Natural killer cell (primary cell): Measurements from ENCODE around the gene IFNL4. TPM values are rescaled to one million over a fixed set of nuclear protein-coding genes. Genes with fewer than 3 reads are reported as not detected.
A peak's percentile ranks its signal among the peaks of the same experiment; 100 is the strongest.

Experiments
- ATAC-seq, 3 donors: fragments of 150-1000 bp in 2 of 3; fragments of 200-7000 bp in 1 of 3; cut with Tn5 transposase; 1 replicate in 1 of 3; 2 replicates in 2 of 3; pipeline ENCODE4 v1.10.0; 2021; ENCODE audit warnings: mild to moderate bottlenecking in 2 of 3, moderate library complexity in 2 of 3
- DNase-seq, 2 donors: peaks; one replicate each; pipeline versions ENCODE4 v3.0.0 to v3.0.0-alpha.2; 2013 to 2021; ENCODE audit warnings: mixed read lengths in 1 of 2
- H3K27ac ChIP-seq: one replicate; pipeline ENCODE4 v1.5.1; 2013; ENCODE audit warnings: mild to moderate bottlenecking, low read length
- H3K27me3 ChIP-seq: one replicate; pipeline ENCODE4 v1.6.1; 2013; ENCODE audit warnings: low read length; ENCODE audit not compliant: control insufficient read depth, insufficient read depth
- H3K36me3 ChIP-seq: one replicate; pipeline ENCODE4 v1.6.1; 2013; ENCODE audit warnings: low read length; ENCODE audit not compliant: control insufficient read depth, insufficient read depth
- H3K4me1 ChIP-seq: one replicate; pipeline ENCODE4 v1.6.1; 2013; ENCODE audit warnings: low read length; ENCODE audit not compliant: control insufficient read depth, insufficient read depth
- H3K4me3 ChIP-seq: one replicate; pipeline ENCODE4 v1.5.1; 2013; ENCODE audit warnings: low read length
- H3K9me3 ChIP-seq: one replicate; pipeline ENCODE4 v1.6.1; 2013; ENCODE audit warnings: low read length; ENCODE audit not compliant: control insufficient read depth, insufficient read depth
- H3K27ac Mint-ChIP-seq, 2 donors: one replicate each; pipeline ENCODE4 v1.8.0; 2022; ENCODE audit warnings: mild to moderate bottlenecking in 2 of 2, mixed read lengths in 2 of 2, moderate library complexity in 1 of 2
- H3K27me3 Mint-ChIP-seq, 2 donors: one replicate each; pipeline ENCODE4 v1.8.0; 2022; ENCODE audit warnings: low read depth in 2 of 2, mixed read lengths in 2 of 2
- H3K36me3 Mint-ChIP-seq: one replicate; pipeline ENCODE4 v1.8.0; 2022; ENCODE audit warnings: mixed read lengths
- H3K4me1 Mint-ChIP-seq, 2 donors: one replicate each; pipeline ENCODE4 v1.8.0; 2022; ENCODE audit warnings: mixed read lengths in 2 of 2
- H3K4me3 Mint-ChIP-seq: one replicate; pipeline ENCODE4 v1.8.0; 2022; ENCODE audit warnings: mild to moderate bottlenecking, moderate library complexity, mixed read lengths
- H3K9me3 Mint-ChIP-seq, 2 donors: one replicate each; pipeline ENCODE4 v1.8.0; 2022; ENCODE audit warnings: mixed read lengths in 2 of 2
- WGBS: methylation state at CpG from one replicate; pipeline ENCODE4 v1.1.7; 2013; ENCODE audit warnings: missing lambda C conversion rate; ENCODE audit not compliant: insufficient coverage; 5-methylcytosine and 5-hydroxymethylcytosine counted together
- intact Hi-C: fragments of 100-400 bp; cut with micrococcal nuclease; formaldehyde crosslinking; loops from one replicate; pipeline ENCODE4 v1.14.2; 2022
- total RNA-seq, 4 donors: library from RNA; stranded (reverse); fragments of 120-200 nt in 1 of 4; gene quantifications; one replicate each; pipeline versions ENCODE4 v1.2.3 to v1.2.4, GENCODE V29; 2013 to 2022
- TF ChIP-seq, protein P1 (sequence below): fragments of 200-600 bp; IDR thresholded peaks from one replicate; pipeline ENCODE4 v1.8.0; 2022; ENCODE audit warnings: antibody characterized with exemption

The IFNL4 gene
- total RNA-seq, 3 donors from 2014 or later (not counting 1 experiment from before 2014, with no cell fraction given), result not detected

GRCh38 chr19:39296055-39296645 lies 47.5 kb upstream of the IFNL4 start, which contains the start of gene IFNL1:
IFNL1 (plus strand) TSS chr19:39296407; CDS start chr19:39296422, 15 bp downstream.
- Histone ChIP-seq H3K9me3 (no peaks in the 10 kb centered on the region), H3K27ac (no peak within 1 kb of the TSS), H3K4me1 (peaks cover 44% of the 10 kb centered on the region), H3K4me3 (no peak within 1 kb of the TSS), H3K27me3 (no peaks in the 10 kb centered on the region), H3K36me3 (no peaks in the 10 kb centered on the region)
- peaks cover 39 to 42% of the 10 kb centered on the region in 2 donors for H3K4me1 Mint-ChIP-seq
- no peaks in the 10 kb centered on the region for H3K36me3 Mint-ChIP-seq
- H3K27me3 Mint-ChIP-seq, result no peaks in the 10 kb centered on the region
- no peak for ATAC-seq
- H3K27ac Mint-ChIP-seq, result peak within 1 kb of the TSS; percentile 1 to 81
- H3K4me3 Mint-ChIP-seq, result peak within 1 kb of the TSS; percentile 51
- DNase-seq, result no peak
- WGBS, result 94% methylated on average over 11 of the region's 11 CpGs
- intact Hi-C loops, result loop anchor here (5.0 kb wide), 1 partner anchor 46 kb away; the partner anchor contains the start of gene SAMD4B
- TF ChIP-seq, protein P1, sequence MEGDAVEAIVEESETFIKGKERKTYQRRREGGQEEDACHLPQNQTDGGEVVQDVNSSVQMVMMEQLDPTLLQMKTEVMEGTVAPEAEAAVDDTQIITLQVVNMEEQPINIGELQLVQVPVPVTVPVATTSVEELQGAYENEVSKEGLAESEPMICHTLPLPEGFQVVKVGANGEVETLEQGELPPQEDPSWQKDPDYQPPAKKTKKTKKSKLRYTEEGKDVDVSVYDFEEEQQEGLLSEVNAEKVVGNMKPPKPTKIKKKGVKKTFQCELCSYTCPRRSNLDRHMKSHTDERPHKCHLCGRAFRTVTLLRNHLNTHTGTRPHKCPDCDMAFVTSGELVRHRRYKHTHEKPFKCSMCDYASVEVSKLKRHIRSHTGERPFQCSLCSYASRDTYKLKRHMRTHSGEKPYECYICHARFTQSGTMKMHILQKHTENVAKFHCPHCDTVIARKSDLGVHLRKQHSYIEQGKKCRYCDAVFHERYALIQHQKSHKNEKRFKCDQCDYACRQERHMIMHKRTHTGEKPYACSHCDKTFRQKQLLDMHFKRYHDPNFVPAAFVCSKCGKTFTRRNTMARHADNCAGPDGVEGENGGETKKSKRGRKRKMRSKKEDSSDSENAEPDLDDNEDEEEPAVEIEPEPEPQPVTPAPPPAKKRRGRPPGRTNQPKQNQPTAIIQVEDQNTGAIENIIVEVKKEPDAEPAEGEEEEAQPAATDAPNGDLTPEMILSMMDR, result no peak
- H3K9me3 Mint-ChIP-seq, result no peaks in the 10 kb centered on the region

DNA sequence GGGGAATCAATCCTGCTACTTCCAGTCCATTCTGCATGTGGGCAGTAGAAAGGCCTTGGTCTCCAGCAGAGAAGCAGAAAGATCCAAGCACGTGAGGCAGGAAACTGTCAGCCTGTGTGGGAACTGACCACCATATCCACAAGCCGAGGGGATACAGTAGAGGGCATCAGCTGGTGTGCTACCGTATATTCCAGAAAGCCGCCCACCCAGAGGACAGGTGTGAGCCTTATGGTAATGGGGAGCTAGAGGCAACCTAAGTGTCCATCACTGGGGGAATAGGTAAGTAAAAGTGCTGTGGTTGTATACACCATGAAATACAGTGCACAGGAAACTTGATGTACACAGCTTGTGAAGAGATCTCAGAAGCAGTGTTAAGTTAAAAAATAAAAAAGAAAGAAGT lies 44.7 kb upstream of the IFNL4 start:
- TF ChIP-seq, protein P1, result no peak
- Mint-ChIP-seq H3K27me3 (no peaks in the 10 kb centered on the region), H3K9me3 (no peaks in the 10 kb centered on the region), H3K36me3 (no peaks in the 10 kb centered on the region), H3K4me1 (peaks cover 23 to 25% of the 10 kb centered on the region in 2 donors), H3K4me3 (no peak overlapping the region), H3K27ac (no peak overlapping the region)
- 89% methylated on average over 4 of the region's 4 CpGs for WGBS
- Histone ChIP-seq H3K4me1 (peaks cover 25% of the 10 kb centered on the region), H3K4me3 (no peak overlapping the region), H3K27me3 (no peaks in the 10 kb centered on the region), H3K27ac (no peak overlapping the region), H3K9me3 (no peaks in the 10 kb centered on the region), H3K36me3 (no peaks in the 10 kb centered on the region)
- DNase-seq (no peak), ATAC-seq (no peak)
- intact Hi-C loops, result no loop called here

DNA sequence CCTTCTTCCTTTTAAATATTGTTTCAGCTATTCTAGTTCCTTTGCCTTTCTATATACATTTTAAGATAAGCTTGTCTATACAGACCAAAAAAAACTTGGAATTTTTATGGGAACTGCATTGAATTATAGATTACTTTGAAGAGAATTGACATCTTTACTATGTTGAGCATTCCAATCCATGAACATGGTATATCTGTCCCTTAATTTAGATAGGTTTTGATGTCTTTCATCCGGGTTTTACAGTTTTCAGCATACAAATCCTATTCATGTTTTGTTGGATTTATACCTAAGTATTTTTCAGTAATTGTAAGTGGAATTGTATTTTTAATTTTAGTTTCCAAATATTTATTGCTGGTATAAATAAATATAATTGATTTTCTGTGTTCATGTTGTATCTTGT lies 35.4 kb upstream of the IFNL4 start:
- Mint-ChIP-seq H3K4me3 (no peak overlapping the region), H3K4me1 (no peaks in the 10 kb centered on the region), H3K27ac (no peak overlapping the region), H3K27me3 (no peaks in the 10 kb centered on the region), H3K9me3 (no peaks in the 10 kb centered on the region), H3K36me3 (no peaks in the 10 kb centered on the region)
- Histone ChIP-seq H3K27me3 (no peaks in the 10 kb centered on the region), H3K4me3 (no peak overlapping the region), H3K9me3 (no peaks in the 10 kb centered on the region), H3K4me1 (no peaks in the 10 kb centered on the region), H3K36me3 (no peaks in the 10 kb centered on the region), H3K27ac (no peak overlapping the region)
- ATAC-seq (no peak), DNase-seq (no peak)
- WGBS, result no CpG with 5 or more reads among the region's 1 CpG
- TF ChIP-seq, protein P1, result no peak
- intact Hi-C loops, result no loop called here

DNA sequence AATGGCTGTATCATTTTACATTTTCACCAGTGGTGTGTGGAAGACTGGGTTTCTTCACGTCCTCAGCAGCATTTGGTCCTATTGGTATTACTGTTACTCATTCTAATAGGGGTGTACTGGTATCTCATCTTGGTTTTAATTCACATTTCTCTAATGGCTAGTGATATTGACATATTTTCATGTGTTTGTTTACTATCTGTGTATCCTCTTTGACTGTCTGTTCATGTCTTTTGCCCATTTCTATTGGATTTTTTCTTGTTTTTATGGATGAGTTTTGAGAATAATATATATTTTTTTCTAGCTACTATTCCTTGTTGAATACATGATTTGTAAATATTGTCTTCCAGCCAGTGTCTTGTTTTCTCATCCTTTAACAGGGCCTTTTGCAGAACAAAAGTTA lies 33.4 kb upstream of the IFNL4 start:
- Histone ChIP-seq H3K4me1 (no peaks in the 10 kb centered on the region), H3K27me3 (no peaks in the 10 kb centered on the region), H3K36me3 (no peaks in the 10 kb centered on the region), H3K9me3 (no peaks in the 10 kb centered on the region), H3K4me3 (no peak overlapping the region), H3K27ac (no peak overlapping the region)
- no peak overlapping the region for H3K4me3 Mint-ChIP-seq
- H3K27ac Mint-ChIP-seq, result no peak overlapping the region
- no peaks in the 10 kb centered on the region for H3K4me1 Mint-ChIP-seq
- no peaks in the 10 kb centered on the region for H3K27me3 Mint-ChIP-seq
- WGBS, result no CpG with 5 or more reads among the region's 1 CpG
- TF ChIP-seq, protein P1, result no peak
- H3K36me3 Mint-ChIP-seq, result no peaks in the 10 kb centered on the region
- ATAC-seq, result no peak
- no peaks in the 10 kb centered on the region for H3K9me3 Mint-ChIP-seq
- DNase-seq, result no peak
- intact Hi-C loops, result no loop called here
